Endothelial cell (in vitro differentiated cells): ENCODE measurements around the gene SETDB1. TPM values are rescaled to one million over a fixed set of nuclear protein-coding genes. Genes with fewer than 3 reads are reported as not detected.

ENCODE experiments used
- DNase-seq: peaks from one replicate; pipeline ENCODE4 v3.0.0; 2021; ENCODE audit warnings: low spot score
- H3K27ac Mint-ChIP-seq: one replicate; pipeline ENCODE4 v1.8.0; 2021; ENCODE audit warnings: mixed read lengths, inconsistent platforms; ENCODE audit not compliant: unreplicated experiment
- H3K27me3 Mint-ChIP-seq: one replicate; pipeline ENCODE4 v1.8.0; 2021; ENCODE audit warnings: mild to moderate bottlenecking, moderate library complexity, mixed read lengths, inconsistent platforms; ENCODE audit not compliant: unreplicated experiment
- H3K36me3 Mint-ChIP-seq: one replicate; pipeline ENCODE4 v1.8.0; 2021; ENCODE audit warnings: mild to moderate bottlenecking, low read depth, mixed read lengths, inconsistent platforms; ENCODE audit not compliant: unreplicated experiment
- H3K4me1 Mint-ChIP-seq: one replicate; pipeline ENCODE4 v1.8.0; 2021; ENCODE audit warnings: mild to moderate bottlenecking, mixed read lengths, inconsistent platforms; ENCODE audit not compliant: unreplicated experiment
- H3K4me3 Mint-ChIP-seq: one replicate; pipeline ENCODE4 v1.8.0; 2021; ENCODE audit warnings: mild to moderate bottlenecking, mixed read lengths, inconsistent platforms; ENCODE audit not compliant: unreplicated experiment
- H3K9me3 Mint-ChIP-seq: one replicate; pipeline ENCODE4 v1.8.0; 2021; ENCODE audit warnings: mixed read lengths, inconsistent platforms; ENCODE audit not compliant: unreplicated experiment
- total RNA-seq: library from RNA; stranded (reverse); fragmentation: NEBNext Ultra II Directional; extraction: Animal tissue kit (Norgen Biotek cat#: 25700); gene quantifications from one replicate; pipeline ENCODE4 v1.2.1, GENCODE V29; 2021; ENCODE audit not compliant: unreplicated experiment
- TF ChIP-seq, protein P1 (sequence below): fragments of 200-600 bp; sonication (generic); IDR thresholded peaks from one replicate; pipeline ENCODE4 v1.5.0; 2021; ENCODE audit warnings: antibody characterized with exemption; ENCODE audit not compliant: unreplicated experiment

The SETDB1 gene
- total RNA-seq, 1 donor from 2014 or later: 50.6 TPM

DNA sequence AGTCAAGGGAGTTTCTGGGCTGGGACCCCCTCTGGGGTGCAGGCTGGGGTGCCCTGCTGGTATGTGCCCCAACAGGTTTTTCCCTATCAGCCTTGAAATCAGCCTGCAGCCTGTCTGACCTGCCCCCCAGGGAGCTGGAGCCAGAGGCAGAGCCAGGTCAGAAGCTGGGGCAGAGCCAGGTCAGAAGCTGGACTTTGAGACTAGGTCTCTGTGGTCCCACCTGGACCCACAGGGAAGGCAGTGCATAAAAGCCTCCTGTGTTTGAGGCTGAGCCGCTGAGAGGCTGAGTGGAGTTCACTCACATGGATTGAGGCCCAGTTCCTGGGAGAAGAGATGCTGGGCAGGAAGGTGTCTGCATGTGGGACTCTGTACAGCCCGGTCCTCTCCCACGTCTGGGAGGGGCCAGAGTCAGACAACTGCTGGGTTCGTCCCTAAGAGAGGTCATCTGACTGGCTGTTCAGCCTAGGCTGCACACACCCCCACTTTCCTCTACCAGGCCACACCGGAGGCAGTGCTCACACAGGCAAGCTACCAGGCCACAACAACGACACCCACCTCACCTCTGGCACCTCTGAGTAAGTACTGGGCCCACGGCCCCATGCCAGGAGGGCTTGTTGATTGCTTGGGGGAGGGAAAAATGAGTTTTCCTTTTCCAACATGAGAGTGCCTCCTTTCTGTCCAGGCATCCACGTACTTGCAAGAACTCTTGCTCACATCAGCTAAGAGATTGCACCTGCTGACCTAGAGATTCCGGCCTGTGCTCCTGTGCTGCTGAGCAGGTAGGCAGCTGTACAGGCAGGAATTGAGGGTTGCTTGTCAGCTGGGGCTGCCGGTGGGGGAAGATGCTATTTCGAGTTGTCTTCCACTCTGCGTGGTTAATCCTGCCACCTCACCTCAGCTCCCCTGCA is 55.9 kb downstream of the SETDB1 start, which contains the start of gene ANXA9:
Gene ANXA9 (plus strand): TSS at position 488 of the 908 bp plus-strand sequence. CDS start 814 bp downstream, outside the sequence.
- Mint-ChIP-seq H3K4me1 (peaks cover 16% of the 10 kb centered on the region), H3K27me3 (peaks cover 3% of the 10 kb centered on the region), H3K36me3 (no peaks in the 10 kb centered on the region), H3K9me3 (no peaks in the 10 kb centered on the region), H3K27ac (no peak within 1 kb of the TSS), H3K4me3 (peak within 1 kb of the TSS; percentile 42)
- TF ChIP-seq, protein P1, sequence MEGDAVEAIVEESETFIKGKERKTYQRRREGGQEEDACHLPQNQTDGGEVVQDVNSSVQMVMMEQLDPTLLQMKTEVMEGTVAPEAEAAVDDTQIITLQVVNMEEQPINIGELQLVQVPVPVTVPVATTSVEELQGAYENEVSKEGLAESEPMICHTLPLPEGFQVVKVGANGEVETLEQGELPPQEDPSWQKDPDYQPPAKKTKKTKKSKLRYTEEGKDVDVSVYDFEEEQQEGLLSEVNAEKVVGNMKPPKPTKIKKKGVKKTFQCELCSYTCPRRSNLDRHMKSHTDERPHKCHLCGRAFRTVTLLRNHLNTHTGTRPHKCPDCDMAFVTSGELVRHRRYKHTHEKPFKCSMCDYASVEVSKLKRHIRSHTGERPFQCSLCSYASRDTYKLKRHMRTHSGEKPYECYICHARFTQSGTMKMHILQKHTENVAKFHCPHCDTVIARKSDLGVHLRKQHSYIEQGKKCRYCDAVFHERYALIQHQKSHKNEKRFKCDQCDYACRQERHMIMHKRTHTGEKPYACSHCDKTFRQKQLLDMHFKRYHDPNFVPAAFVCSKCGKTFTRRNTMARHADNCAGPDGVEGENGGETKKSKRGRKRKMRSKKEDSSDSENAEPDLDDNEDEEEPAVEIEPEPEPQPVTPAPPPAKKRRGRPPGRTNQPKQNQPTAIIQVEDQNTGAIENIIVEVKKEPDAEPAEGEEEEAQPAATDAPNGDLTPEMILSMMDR: no peak
- DNase-seq: no peak

DNA sequence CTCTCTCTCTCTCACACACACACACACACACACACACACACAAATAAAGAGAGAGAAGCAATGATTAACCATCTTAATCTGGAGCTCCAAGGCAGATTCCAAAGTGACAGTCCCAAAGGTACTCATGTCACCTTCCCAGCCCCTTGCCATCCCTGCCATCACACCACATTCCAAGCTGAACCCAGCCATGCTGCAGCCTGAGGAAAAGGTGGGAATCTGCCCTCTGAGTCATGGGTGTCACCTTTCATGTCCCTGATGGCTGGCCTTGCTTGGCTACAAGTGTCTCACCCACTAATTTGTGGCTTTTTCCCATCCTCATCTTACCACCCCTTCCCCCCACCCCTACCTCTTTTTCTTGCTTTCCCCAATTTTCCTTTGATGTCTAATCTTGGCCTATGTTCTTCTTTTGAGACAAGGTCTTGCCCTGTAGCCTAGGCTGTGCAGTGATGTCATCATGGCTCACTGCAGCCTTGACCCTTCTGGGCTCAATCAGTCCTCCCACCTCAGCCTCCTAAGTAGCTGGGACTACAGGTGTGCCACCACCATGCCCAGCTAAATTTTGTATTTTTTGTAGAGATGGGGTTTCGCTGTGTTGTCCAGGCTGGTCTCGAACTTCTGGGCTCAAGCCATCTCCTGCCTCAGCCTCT is 59.1 kb downstream of the SETDB1 start:
- TF ChIP-seq, protein P1: no peak
- DNase-seq: no peak
- Mint-ChIP-seq H3K4me3 (no peak overlapping the region), H3K9me3 (no peaks in the 10 kb centered on the region), H3K4me1 (peaks cover 8% of the 10 kb centered on the region), H3K27ac (no peak overlapping the region), H3K36me3 (no peaks in the 10 kb centered on the region), H3K27me3 (peaks cover 3% of the 10 kb centered on the region)

DNA sequence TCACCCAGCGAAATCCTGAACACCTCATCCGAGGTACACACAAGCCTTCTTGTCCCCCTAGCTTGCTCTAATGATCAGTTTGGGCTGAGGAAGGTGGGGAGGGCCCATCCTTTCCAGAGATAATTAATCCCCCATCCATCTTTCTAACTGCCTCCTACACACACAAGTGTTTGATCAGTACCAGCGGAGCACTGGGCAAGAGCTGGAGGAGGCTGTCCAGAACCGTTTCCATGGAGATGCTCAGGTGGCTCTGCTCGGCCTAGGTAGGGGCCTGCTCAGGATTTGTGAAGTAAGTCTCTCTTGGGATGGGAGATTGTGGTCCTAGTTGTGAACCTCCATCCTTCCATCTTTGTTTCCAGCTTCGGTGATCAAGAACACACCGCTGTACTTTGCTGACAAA is 61.8 kb downstream of the SETDB1 start:
- H3K36me3 Mint-ChIP-seq: no peaks in the 10 kb centered on the region
- peaks cover 4% of the 10 kb centered on the region for H3K4me1 Mint-ChIP-seq
- no peaks in the 10 kb centered on the region for H3K9me3 Mint-ChIP-seq
- no peak overlapping the region for H3K4me3 Mint-ChIP-seq
- TF ChIP-seq, protein P1: no peak
- no peaks in the 10 kb centered on the region for H3K27me3 Mint-ChIP-seq
- no peak for DNase-seq
- H3K27ac Mint-ChIP-seq: no peak overlapping the region

DNA sequence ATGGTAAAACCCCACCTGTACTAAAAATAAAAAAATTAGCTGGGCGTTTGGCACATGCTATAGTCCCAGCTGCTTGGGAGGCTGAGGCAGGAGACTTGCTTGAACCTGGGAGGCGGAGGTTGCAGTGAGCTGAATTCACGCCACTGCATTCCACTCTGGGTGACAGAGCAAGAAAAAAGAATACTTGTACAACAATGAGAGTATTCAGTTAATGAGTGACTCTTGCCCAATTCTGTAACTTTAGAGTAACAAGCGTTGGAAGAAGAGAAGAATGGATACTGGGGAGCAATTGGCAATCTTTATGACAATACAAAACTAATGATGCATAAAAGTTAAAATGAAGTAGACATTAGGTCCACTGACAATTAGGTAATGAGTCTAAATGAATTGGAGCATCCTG is 66.5 kb downstream of the SETDB1 start:
- Mint-ChIP-seq H3K27ac (no peak overlapping the region), H3K9me3 (no peaks in the 10 kb centered on the region), H3K4me3 (no peak overlapping the region), H3K36me3 (no peaks in the 10 kb centered on the region), H3K27me3 (no peaks in the 10 kb centered on the region), H3K4me1 (peaks cover 4% of the 10 kb centered on the region)
- TF ChIP-seq, protein P1: no peak
- no peak for DNase-seq

DNA sequence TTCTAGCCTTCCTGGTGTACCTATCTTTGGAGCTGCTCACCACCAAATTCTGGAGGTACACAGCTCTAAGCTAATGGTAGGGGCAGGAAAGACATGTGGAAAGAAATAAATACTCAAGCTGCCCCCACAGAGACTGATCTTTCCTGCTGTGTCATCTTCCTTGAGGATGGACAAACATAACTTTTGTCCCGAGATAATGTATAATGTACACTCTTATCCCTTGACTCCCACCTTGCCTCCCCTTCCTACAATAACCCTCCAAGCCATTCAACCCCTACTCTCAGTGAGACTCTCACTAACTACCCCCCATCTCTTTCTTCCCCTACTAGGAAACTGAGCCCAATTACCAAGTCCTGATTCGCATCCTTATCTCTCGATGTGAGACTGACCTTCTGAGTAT is 68.1 kb downstream of the SETDB1 start:
- Mint-ChIP-seq H3K9me3 (no peaks in the 10 kb centered on the region), H3K27ac (peak overlapping the region; percentile 50), H3K4me3 (no peak overlapping the region), H3K27me3 (no peaks in the 10 kb centered on the region), H3K4me1 (peaks cover 4% of the 10 kb centered on the region), H3K36me3 (peaks cover 6% of the 10 kb centered on the region)
- TF ChIP-seq, protein P1: no peak
- no peak for DNase-seq
